HT1080 (cell line): ENCODE measurements around the gene CABP1. TPM values are rescaled to one million over a fixed set of nuclear protein-coding genes. Genes with fewer than 3 reads are reported as not detected.

ENCODE experiments used
- DNase-seq: peaks from one replicate; pipeline ENCODE4 v3.0.0-alpha.2; 2015; ENCODE audit warnings: low read depth
- total RNA-seq: library from RNA; depleted of rRNA; stranded (reverse); fragments of >200 nt; shearing (Covaris generic); gene quantifications from 2 replicates; pipeline ENCODE4 v1.2.3, GENCODE V29; 2014

CABP1 gene
- total RNA-seq, 1 experiment from 2014 or later, result not detected

DNA sequence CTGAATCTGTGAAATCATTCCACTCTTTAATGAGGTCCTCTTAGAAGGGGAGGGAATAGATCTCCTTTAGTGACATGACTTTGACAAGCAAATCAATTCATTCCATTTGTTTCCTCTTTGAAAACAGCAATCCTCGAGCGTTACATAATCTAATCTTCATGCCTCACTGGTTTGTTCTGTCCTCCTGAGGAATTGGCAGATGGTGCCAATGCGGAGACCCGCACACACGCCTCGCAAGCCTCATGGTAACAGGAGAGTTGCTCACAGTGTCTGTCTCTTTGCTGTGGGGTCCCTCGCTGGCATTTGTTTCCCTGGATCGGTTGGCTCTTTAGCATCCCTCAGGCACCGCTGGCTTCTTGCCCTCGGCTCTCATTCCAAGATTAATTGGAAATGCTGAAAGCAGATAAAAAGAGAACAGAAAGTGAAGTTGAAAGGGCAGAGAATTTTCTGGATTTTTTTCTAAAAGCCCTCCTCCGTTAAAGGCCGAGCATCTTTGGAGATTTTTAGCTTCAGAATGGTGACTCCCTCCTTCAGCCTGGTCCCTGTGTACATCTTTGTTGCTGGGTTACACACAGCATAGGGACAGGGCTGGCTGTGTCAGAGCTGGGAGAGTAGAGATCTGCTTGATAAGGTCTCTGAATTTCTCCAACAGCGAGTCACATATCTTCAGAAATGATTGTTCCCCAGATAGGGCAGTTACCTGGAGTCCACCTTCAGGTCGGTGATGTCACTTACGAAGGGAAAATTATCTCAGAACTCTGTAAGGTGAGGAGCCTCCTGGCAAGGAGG lies 10.1 kb upstream of the CABP1 start:
- DNase-seq, result no peak

DNA sequence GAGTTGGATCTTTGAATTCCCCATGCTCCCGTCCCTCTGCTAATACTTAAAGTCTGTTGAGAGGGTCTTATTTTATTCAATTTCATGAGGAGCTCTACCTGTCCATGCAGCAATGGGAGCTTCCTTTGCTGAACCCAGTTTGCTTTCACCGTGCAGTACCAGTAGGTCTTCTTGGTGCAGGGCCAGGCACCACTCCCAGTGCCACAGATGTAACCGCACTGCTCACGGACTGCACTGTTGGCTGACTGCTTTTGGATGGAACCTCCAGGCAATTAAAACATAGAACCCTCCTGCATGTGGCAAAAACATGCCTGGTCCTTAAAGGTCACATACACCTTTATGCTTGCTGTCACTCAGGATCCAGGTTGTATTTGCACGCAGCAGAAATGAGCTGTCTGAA lies 9.3 kb upstream of the CABP1 start:
- no peak for DNase-seq

DNA sequence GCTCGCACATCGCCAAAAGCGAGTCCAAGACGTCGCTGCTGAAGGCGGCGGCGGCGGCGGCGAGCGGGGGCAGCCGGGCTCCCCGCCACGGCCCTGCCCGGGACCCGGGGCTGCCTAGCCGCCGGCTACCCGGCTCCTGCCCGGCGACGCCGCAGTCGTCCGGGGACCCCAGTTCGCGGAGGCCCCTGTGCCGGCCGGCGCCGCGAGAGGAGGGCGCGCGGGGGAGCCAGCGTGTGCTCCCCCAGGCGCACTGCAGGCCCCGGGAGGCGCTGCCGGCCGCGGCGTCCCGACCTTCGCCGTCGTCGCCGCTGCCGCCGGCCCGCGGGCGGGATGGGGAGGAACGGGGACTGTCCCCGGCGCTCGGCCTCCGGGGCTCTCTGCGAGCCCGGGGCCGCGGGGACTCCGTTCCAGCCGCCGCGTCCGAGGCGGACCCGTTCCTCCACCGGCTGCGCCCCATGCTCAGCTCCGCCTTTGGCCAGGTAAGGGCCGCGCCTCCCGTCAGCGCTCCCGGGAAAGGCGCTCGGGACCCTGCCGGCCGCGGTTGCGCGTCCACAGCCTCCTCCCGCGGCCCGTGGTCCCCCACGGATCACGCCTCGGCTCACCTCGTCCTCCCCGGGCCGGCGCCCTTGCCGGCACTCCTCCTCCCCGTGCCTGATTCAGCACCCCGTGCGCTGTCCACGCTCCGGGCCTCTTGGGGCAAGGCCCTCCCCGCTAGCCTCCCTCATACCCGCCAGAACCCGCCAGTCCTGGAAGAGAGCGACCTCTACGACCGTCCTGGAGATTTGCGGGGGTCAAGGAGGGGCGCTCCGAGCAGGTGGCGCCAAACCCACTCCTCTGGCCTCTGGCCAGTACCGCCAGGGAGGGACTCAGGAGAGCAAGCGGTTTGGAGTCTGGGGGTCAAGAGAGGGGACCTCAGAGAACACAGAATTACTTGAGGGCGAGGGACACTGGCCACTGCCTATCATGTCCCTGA lies 721 bp downstream of the CABP1 start:
- no peak for DNase-seq

DNA sequence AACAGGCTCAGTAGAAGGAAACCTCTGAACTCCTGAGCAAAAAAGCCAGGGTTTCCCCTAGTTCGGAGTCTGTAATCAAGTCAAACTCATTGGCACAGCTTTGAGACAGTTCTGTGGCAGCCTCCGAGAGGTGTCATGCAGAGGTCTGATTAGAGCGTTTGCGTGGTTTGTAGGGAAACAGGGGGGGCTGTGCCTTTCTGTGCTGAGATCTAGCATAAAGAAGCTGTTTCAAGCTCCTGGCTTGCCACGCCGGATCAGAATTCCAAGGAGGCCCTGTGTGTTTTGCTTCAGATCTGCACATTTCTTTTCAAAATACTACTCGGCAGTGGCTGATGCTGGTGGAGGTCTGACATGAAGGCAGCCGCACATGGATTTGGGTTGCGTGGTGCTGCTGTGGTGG lies 1.7 kb downstream of the CABP1 start:
- no peak for DNase-seq

DNA sequence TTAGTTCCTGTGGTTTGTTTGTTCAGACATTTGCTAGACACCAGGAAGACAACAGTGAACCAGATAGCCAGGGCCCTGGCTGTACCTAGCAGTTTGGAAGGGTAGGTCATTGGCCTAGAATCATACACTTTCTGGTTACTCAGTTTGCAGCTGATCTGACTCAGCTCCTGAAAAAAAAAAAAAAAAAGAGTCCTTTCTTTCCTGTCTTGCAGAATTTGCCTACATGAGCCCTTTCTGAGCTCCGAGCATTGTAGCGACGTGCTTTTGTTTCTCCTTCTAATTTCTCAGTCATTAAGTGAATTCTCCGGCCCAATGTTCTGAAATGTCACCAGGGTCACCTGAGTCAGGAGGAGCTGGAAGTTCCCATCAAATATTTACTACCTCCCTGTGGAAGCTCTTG lies 2.4 kb downstream of the CABP1 start:
- peak; percentile 75 for DNase-seq

DNA sequence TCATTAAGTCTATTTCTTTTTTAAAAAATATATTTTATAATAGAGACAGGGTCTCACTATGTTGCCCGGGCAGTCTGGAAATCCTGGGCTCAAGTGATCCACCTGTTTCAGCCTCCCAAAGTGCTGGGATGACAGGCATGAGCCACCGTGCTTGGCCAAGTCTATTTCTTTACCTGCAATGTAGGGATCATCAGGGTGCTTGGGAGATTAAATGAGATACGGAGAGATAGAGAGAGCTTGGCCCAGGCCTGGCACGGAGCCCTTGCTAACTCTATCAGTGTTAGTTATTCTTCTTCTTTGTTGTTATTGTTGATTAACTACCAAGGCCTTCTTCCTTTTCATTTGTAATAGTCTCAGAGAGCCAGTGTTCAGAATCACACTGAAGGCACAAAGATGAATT lies 3.1 kb downstream of the CABP1 start:
- no peak for DNase-seq

DNA sequence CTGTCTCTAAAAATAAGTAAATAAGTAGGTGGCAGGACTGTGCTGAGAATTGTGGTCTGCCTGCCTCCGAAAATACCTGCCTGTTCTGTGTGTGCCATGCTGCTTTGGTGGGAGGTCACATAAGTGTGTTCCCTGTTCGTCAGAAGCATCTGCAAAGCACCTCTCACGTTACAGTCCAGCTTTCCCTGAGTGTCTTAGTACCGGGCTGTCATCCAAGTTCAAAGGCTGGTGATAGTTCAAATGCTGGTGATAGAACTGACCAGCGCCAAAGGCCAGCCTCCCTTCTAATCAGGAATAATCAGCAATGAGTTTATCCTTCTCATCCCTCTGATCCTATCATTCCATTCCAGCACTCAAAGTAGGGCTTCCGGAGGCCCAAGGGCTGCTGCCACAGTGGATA lies 5.6 kb downstream of the CABP1 start:
- no peak for DNase-seq

DNA sequence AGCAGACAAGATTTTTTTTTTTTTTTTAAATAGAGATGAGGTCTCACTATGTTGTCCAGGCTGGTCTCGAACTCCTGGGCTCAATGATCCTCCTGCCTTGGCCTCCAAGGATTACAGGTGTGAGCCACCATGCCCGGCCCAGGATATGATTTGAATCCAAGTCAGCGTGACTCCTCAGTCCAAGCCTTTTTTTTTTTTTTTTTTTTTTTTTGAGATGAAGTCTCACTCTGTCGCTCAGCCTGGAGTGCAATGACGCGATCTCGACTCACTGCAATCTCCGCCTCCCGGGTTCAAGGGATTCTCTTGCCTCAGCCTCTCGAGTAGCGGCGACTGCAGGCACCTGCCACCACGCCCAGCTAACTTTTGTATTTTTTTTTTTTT lies 6.9 kb downstream of the CABP1 start:
- DNase-seq, result no peak

DNA sequence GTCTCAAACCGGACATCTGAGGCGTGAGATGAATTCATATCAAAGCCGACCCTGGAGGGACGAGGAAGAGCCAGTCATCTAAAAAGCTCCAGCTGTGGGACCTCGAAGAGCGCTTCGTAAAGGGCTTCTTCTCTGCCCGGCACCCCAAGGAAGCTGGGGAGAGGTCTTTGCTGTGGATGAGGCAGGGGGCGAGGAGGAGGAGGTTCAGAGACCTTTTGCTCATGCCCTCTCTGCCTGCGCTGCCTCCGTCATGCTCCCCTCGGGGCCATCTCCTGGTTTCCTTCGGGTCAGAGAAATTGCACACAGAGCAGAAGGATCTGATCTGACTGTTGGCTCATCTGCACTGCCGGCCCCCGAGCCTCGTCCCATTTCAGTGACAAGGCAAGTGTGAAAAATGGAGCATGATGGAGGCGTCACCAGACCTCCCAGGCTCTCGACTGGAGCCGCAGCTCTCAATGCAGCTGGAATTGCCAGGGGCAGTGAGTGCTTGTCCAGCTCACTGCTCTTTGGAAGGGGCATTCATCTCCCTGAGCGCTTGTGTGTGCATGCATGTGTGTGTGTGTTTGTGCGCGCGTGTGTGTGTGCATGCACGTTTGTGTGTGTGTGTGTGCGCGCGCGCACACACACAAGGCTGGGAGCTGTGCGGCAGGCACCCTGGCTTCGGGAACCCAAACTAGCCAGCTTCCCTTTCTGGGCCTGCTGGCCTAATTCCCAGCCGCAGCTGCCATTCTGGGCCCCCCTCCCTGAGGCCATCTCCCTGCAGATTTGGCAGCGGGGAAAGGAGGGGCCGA lies 9.2 kb downstream of the CABP1 start:
- no peak for DNase-seq

DNA sequence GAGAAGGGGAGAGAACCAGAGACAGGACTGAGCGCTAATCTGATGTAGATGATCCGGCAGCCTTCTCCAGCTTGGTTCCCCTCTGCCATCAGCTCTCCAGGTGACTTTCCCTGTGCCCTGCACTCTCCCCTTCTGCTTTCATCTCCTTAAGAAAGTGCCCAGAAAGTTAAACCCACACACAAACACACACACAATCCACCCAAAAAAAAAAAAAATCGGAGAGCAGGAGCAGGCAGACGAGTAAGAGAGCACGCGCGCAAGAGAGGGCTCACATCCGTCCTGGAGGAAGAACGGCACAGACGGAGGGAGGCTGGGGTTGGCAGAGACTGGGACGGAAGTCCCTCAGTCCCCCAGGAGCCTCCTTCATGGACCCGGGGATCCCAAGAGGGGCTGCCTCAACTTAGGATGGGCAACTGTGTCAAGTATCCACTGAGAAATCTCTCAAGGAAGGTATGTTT lies 9.8 kb downstream of the CABP1 start:
- DNase-seq, result no peak

DNA sequence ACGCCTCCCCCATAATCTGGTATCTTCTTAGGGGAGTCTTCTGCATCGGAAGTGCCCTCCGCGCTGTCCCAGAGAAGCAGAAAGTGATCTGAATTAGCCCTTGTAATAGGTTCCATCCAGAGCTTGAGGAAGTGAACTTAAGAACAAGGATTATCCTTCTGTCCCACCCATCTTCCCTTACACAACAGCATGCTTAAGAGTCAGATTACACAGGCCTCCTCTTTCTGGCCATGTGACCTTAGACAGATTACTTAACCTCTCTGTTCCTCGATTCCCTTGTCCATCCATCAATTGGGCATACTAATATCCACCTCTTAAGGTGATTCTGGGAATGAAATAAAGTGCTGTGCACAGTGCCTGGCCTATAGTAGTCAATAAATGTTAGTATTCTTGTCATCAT lies 11.4 kb downstream of the CABP1 start:
- no peak for DNase-seq

DNA sequence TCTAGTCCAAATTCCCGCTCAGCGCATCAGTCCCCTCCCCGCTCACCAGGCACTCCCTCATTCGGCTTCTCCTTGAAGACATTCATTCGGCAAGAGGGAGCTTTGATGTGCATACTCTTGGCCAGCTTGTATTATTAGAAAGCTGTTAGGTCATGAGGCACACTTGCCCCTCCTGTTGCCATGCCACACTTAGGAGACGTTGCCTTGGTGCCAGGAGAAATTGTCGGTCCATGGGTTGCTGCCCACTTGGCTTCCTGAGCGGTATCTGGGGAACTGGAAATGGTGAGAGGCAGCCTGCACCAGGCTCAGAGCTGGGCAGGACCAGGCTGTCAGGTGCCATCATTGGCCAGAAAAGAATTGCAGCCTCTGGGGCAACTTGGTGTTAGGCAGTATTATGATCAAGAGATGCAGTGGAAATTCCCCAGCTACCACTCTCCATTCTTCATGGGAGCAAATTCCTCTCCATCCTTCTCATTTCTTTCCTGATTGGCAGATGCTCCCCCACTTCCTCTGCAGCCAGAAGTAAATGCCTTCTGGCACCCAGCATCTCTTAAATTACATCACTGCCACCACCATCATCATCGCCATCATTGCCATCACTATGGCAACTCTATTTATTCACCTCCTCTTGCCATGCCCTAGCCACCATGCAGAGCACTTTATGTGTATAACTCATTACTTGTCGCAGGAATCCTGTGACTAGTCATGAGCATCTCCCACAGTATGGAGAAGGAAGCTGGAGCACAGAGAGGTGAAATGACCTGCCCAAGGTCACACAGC lies 12.4 kb downstream of the CABP1 start:
- no peak for DNase-seq

DNA sequence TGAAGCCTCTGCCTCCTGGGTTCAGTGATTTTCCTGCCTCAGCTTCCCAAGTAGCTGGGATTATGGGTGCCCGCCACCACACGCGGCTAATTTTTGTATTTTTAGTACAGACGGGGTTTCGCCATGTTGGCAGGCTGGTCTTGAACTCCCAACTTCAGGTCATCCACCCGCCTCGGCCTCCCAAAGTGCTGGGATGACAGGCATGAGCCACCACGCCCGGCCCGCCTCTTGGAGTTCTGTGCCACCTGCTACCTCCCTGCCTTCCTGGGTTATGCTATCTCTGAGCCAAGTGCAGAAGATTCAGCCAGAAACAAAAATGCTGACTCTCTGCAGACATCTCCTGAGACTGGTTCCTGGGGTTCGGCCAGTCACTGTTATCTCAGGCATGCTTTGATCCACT lies 13.2 kb downstream of the CABP1 start:
- DNase-seq, result no peak

DNA sequence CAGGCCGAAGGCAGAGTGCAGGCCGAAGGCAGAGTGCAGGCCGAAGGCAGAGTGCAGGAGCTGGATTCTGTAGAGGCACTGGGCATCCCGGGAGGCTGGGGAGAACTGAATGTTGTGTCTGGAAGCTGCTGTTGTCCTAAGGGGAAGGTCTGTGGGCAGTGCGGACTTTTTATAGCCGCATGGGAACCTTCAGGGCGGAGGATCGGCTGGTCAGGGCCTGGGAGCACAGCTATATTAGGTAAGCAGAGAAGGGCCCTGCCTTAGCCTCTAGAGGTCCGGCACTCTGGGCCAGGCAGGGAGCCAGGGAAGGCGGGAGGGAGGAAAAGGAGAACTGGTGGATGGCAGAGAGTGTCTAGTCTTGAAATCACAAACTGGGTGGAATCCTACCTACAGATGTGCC lies 14.2 kb downstream of the CABP1 start:
- no peak for DNase-seq

DNA sequence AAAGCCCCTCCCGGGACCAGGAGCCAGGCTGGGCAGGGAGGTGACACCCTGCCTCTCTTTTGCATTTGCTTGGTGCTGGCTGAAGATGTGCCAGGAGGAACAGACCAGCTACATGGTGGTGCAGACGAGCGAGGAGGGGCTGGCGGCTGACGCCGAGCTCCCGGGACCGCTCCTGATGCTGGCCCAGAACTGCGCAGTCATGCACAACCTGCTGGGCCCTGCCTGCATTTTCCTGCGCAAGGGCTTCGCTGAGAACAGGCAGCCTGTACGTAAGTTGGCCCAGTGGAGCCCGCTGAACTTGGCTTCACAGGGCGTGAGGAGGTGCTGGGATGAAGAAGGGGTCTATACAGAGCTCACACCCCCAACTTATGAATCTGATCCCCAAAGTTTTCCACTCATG lies 15.6 kb downstream of the CABP1 start:
- DNase-seq, result no peak

DNA sequence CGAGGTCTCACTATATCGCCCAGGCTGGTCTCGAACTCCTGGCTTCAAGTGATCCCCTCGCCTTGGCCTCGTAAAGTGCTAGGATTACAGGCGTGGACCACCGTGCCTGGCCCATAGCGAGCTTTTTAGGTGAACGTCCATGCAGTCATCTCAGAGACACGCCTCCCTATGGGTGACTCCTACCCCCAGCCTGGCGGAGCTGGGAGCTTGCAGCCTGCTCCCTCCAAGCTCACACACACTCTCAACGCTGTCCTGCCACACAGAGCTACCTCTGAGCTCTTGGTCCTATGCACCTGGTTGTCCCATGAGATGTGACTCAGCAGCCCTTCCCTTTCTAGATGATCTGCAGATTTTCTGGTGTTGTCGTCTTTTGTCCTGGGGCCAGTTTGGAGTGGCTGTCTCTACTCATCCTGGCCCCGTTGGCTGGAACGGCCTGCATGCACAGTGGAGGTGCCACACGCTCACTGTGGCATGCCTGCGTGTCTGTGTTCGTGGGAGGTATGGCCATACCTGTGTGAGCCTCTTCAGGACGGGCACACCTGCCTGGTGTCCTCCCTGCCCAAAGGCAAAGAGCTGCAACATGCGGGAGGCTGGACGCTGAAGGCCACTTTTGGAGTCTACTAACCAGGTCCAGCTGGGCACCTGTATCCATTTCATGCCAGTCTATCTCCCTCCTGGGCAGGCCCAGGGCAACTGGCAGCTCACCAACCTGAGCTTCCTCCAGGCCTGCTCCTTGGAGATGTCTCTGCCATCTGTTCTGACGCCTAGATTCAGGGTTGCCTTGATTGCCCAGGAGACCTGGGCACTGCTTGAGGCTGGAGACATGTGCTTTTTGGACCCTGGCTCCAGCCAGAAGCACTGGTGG lies 18.1 kb downstream of the CABP1 start:
- DNase-seq, result no peak

DNA sequence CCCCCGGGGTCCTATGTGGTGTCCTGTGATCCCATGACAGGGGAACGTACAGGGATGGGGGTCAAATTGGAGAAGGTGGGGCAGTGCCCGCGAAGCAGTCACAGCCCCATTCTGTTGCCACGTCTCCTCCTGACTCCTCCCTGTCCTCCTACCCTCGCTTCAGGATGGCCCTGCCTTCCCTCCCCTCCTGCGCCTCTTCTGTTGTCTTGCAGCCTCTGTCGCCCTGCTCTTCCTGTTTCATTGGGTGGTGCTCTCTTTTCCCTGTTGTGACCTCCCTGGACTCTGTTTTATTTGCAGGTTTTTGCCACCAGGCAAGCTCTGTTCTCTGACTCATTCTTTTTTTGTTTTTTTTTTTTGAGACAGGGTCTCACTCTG lies 18.7 kb downstream of the CABP1 start:
- DNase-seq, result no peak

DNA sequence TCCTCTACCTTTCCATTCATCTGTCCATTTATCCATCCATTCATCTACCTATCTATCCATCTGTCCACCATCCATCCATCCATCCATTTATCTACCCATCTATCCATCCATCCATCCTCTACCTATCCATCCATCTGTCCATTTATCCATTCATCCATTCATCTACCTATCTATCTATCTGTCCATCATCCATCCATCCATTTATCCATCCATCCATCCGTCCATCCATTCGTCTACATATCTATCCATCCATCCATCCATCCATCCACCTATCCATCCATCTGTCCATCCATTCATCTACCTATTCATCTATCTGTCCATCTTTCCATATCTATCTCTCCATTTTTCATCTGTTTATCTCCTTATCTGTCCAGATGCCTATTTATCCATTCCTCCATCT lies 21.0 kb downstream of the CABP1 start:
- no peak for DNase-seq

DNA sequence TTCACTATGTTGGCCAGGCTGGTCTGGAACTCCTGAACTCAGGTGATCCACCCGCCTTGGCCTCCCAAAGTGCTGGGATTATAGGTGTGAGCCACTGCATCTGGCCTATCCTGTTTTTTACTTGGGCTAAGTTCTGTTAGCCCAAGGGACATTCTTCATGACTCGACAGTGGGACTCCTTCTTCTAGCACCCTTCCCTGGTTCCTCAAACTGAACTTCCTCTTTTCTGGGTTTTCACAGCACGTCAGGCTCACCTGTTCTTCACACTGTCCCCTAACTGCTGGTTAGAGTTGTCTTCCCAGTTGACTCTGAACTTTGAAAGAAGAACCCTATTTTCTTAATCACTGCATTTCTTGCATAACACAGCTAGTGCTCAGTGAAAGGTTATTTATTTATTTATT lies 22.5 kb downstream of the CABP1 start:
- DNase-seq, result no peak

DNA sequence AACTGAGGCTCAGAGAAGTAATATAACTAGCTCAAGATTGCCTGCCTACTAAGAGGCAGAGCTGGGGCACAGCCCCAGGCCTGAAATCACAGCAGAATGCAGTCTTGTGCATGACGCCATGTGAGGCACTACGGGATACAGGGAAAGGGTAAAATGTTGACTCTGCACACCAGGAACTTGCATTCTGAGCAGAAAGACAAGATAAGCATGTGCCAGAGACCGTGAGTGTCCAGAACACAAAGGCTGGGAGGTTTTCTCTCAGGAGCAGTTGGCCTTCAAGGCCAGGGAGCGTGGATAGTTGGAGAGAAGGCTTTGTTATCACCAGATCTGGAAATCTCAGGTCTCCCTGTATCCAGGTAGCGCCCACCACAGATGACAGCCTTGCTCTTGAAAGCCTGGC lies 23.3 kb downstream of the CABP1 start:
- no peak for DNase-seq
